Measurements from ENCODE around the gene SCGB1C1.
"Not testable (repeated sequence)": the region's sequence is repeated elsewhere in the genome, so short reads cannot be mapped to it uniquely, and the experiment has no call there.

The SCGB1C1 gene

DNA sequence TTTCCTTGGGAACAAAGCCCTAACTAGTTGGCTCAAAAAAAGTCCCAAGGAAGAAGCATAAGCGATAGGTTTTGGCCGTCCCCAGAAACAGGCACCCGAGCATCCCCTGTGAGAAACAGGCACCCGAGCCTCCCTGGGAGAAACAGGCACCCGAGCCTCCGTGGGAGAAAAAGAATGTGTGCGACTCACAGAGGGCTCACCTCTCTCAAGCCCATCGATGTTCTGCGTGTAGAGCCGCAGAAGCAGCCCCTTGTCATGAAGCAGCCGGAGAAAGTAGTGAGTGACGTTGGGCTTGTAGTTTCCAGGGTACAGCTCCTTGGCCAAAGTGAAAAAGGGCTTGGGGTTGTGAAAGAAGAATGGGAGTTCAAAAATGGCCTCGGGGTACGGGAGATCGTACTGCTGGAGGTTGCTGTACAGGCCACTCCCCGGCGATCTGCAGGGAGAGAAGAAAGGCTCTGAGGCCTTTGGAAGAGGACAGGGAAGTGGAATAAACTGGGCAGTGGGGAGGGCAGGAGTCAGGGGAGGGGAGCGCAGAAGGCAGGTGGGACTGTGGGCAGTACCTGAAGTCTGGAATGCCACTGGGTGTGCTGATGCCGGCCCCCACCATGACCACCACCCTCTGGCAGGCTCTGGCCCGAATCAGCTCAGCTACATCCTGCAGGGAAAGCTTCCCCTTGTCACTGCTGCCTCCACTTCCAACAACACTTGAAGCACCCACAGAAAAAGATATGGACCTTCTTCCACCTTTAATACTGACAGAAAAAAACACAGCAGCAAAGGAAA, 40.1 kb downstream of the SCGB1C1 start:
- peaks cover 25% of the 10 kb centered on the region for H3K36me3 ChIP-seq (ENCODE audit: insufficient read depth, insufficient read length, low read length)
- DNase-seq (ENCODE audit: low read depth, low spot score): no peak
- no peaks in the 10 kb centered on the region for H3K27me3 ChIP-seq (ENCODE audit: insufficient read depth, insufficient read length)
- TF ChIP-seq ZNF274 (IDR thresholded peaks at IDR 0.05; ENCODE audit: low read depth, low read length): no peak
- no peak for TF ChIP-seq SUZ12 (IDR thresholded peaks at IDR 0.05; ENCODE audit: extremely low read depth, insufficient read depth, insufficient read length)
- TF ChIP-seq YY1 (IDR thresholded peaks at IDR 0.05; ENCODE audit: insufficient read depth, insufficient read length): no peak
- peaks cover 6% of the 10 kb centered on the region for H3K4me1 ChIP-seq (ENCODE audit: insufficient read depth, insufficient read length)
- H3K9me3 ChIP-seq (ENCODE audit: insufficient read depth, low read length): no peaks in the 10 kb centered on the region
- peak overlapping the region; percentile 64 for H3K9ac ChIP-seq (ENCODE audit: insufficient read length, low read depth)
- no peak overlapping the region for H3K4me3 ChIP-seq (ENCODE audit: insufficient read length, low read depth)

DNA sequence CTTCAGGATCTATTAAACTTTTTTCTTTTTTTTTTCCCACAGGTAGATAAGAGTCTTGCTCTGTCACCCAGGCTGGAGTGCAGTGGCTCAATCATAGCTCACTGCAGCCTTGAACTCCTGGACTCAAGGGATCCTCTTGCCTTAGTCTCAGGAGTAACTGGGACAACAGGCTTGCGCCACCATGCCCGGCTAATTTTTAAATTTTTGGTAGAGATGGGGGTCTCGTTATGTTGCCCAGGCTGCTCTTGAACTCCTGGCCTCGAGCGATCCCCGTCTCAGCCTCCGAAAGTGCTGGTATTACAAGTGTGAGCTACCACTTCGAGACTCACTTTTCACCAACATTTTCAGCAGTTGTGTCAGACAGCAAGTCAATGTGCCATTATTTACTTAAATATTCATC, 42.3 kb downstream of the SCGB1C1 start:
- Histone ChIP-seq H3K9me3 (ENCODE audit: insufficient read depth, low read length) (no peaks in the 10 kb centered on the region), H3K4me1 (ENCODE audit: insufficient read depth, insufficient read length) (peaks cover 6% of the 10 kb centered on the region), H3K27me3 (ENCODE audit: insufficient read depth, insufficient read length) (no peaks in the 10 kb centered on the region), H3K4me3 (ENCODE audit: insufficient read length, low read depth) (peak overlapping the region; percentile 94), H3K36me3 (ENCODE audit: insufficient read depth, insufficient read length, low read length) (peaks cover 46% of the 10 kb centered on the region), H3K9ac (ENCODE audit: insufficient read length, low read depth) (peak overlapping the region; percentile 96)
- TF ChIP-seq YY1 (IDR thresholded peaks at IDR 0.05; ENCODE audit: insufficient read depth, insufficient read length) (no peak), ZNF274 (IDR thresholded peaks at IDR 0.05; ENCODE audit: low read depth, low read length) (no peak), SUZ12 (IDR thresholded peaks at IDR 0.05; ENCODE audit: extremely low read depth, insufficient read depth, insufficient read length) (no peak)
- DNase-seq (ENCODE audit: low read depth, low spot score): no peak

DNA sequence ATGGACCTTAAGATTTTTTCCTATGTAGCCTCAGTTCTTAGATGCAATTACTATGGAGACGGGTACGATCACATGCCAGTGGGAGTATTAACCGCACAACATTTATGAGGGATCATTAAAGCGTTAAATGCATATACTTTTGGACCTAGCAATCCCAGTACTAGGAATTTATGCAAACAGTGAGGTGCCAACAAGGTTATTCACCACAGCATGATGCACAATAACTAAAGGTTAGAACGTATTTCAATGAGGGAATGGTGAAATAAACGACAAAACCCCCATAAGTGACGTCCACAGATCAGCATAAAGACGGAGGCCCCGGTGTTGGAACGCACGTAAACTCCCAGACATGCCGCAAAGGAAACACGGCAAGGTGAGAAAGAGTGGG, 42.7 kb downstream of the SCGB1C1 start:
- H3K9me3 ChIP-seq (ENCODE audit: insufficient read depth, low read length): no peaks in the 10 kb centered on the region
- no peak for DNase-seq (ENCODE audit: low read depth, low spot score)
- TF ChIP-seq SUZ12 (IDR thresholded peaks at IDR 0.05; ENCODE audit: extremely low read depth, insufficient read depth, insufficient read length) (no peak), ZNF274 (IDR thresholded peaks at IDR 0.05; ENCODE audit: low read depth, low read length) (no peak), YY1 (IDR thresholded peaks at IDR 0.05; ENCODE audit: insufficient read depth, insufficient read length) (no peak)
- H3K9ac ChIP-seq (ENCODE audit: insufficient read length, low read depth): peak overlapping the region; percentile 96
- peaks cover 6% of the 10 kb centered on the region for H3K4me1 ChIP-seq (ENCODE audit: insufficient read depth, insufficient read length)
- H3K36me3 ChIP-seq (ENCODE audit: insufficient read depth, insufficient read length, low read length): peaks cover 46% of the 10 kb centered on the region
- no peaks in the 10 kb centered on the region for H3K27me3 ChIP-seq (ENCODE audit: insufficient read depth, insufficient read length)
- H3K4me3 ChIP-seq (ENCODE audit: insufficient read length, low read depth): peak overlapping the region; percentile 94

DNA sequence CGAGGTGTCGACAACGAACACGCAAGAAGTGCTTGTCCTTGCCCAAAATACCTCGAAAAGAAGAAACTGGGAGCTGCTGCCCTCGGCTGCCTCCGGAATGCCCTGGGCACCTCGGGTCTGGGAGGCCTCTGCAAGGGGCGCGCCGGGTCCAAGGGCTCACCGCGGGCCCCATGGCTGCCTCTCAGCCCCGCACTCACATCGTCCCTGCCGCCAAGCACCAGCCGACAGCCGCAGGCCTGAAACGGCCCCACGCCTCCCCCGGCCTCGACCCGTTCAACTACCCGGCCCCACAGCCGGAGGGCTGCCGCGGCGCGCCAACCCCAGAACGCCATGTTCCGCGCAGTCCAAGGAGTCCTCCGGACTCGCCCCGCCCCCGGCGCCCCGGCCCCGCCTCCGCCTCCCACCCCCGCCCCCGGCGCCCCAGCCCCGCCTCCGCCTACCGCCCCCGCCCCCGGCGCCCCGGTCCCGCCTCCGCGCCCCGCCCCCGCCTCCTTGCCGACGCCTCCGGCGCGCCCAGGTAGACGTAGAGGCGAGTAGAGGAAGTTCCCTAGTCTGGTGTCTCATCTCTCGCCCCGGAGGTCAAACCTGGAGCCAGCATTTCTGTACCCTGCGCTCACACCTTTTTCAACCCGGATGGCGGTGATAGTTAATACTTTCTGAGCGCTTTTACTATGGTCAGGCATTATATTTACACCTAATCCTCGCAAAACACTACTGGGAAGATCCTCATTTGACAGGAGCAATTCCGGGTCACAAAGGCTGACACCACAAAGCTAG, 43.3 kb downstream of the SCGB1C1 start, which contains the start of gene SIRT3:
Gene SIRT3, minus strand, starts transcription at position 346 of the 777 bp plus-strand sequence. Its CDS starts 14 bp downstream, at position 332.
- peak; percentile 71 for DNase-seq (ENCODE audit: low read depth, low spot score)
- peaks cover 6% of the 10 kb centered on the region for H3K4me1 ChIP-seq (ENCODE audit: insufficient read depth, insufficient read length)
- no peaks in the 10 kb centered on the region for H3K9me3 ChIP-seq (ENCODE audit: insufficient read depth, low read length)
- TF ChIP-seq SUZ12 (IDR thresholded peaks at IDR 0.05; ENCODE audit: extremely low read depth, insufficient read depth, insufficient read length) (no peak), YY1 (IDR thresholded peaks at IDR 0.05; ENCODE audit: insufficient read depth, insufficient read length) (no peak)
- H3K9ac ChIP-seq (ENCODE audit: insufficient read length, low read depth): peak within 1 kb of the TSS; percentile 96
- H3K27me3 ChIP-seq (ENCODE audit: insufficient read depth, insufficient read length): no peaks in the 10 kb centered on the region
- peak within 1 kb of the TSS; percentile 94 for H3K4me3 ChIP-seq (ENCODE audit: insufficient read length, low read depth)
- peaks cover 50% of the 10 kb centered on the region for H3K36me3 ChIP-seq (ENCODE audit: insufficient read depth, insufficient read length, low read length)

DNA sequence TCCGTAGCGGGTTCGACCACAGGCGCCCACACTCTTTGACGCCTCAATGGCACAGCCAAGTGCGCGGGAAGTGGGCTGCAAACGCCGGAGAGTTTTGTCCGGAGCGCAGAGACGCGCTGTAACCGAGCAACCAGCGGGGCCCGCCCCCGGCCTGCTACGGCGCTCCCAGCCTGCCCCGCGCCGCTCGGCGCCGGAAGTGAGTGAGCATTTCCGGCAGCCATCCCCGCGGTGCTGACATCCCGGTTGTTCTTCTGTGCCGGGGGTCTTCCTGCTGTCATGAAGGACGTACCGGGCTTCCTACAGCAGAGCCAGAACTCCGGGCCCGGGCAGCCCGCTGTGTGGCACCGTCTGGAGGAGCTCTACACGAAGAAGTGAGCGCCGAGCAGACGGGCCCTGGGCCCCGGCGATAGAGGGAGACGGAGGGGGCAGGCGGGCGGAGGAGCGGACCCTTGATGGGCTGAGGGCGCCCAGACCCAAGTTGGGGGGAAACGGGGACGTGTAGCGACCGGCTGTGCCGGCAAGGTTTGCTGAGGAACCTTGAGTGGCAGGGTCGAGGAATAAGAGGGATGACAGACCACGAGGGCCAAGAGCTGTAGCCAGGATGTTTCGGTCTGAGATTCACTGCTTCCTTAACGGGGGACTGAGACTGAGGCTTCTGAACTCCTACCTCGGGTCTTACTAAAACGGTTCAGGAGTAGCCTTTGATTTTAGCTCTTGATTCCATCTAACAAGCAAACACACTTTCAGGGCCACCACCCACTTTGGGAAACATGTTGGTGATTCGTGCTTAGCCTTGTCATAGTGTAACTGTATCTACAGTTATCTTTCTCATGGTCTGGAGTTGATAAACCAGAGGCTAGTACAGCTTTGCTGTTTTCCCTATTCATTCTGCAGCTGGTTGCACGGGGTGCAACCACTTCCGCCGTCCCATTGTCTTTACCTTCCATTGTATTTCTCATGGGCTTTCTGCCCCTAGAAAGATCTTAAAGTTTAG, 44.2 kb downstream of the SCGB1C1 start, which contains the start of gene PSMD13:
Gene PSMD13, plus strand, starts transcription at position 203 of the 994 bp plus-strand sequence. Its CDS starts 74 bp downstream, at position 277.
- Histone ChIP-seq H3K4me1 (ENCODE audit: insufficient read depth, insufficient read length) (peaks cover 6% of the 10 kb centered on the region), H3K9me3 (ENCODE audit: insufficient read depth, low read length) (no peaks in the 10 kb centered on the region), H3K36me3 (ENCODE audit: insufficient read depth, insufficient read length, low read length) (peaks cover 54% of the 10 kb centered on the region), H3K9ac (ENCODE audit: insufficient read length, low read depth) (peak within 1 kb of the TSS; percentile 96), H3K27me3 (ENCODE audit: insufficient read depth, insufficient read length) (no peaks in the 10 kb centered on the region), H3K4me3 (ENCODE audit: insufficient read length, low read depth) (peak within 1 kb of the TSS; percentile 94)
- TF ChIP-seq YY1 (IDR thresholded peaks at IDR 0.05; ENCODE audit: insufficient read depth, insufficient read length): no peak
- no peak for TF ChIP-seq ZNF274 (IDR thresholded peaks at IDR 0.05; ENCODE audit: low read depth, low read length)
- TF ChIP-seq SUZ12 (IDR thresholded peaks at IDR 0.05; ENCODE audit: extremely low read depth, insufficient read depth, insufficient read length): no peak
- DNase-seq (ENCODE audit: low read depth, low spot score): peak; percentile 63

GRCh38 chr11:238346-238745, 45.5 kb downstream of the SCGB1C1 start:
- H3K9ac ChIP-seq (ENCODE audit: insufficient read length, low read depth); DNase-seq (ENCODE audit: low read depth, low spot score); H3K9me3 ChIP-seq (ENCODE audit: insufficient read depth, low read length); H3K27me3 ChIP-seq (ENCODE audit: insufficient read depth, insufficient read length); H3K4me3 ChIP-seq (ENCODE audit: insufficient read length, low read depth); H3K4me1 ChIP-seq (ENCODE audit: insufficient read depth, insufficient read length): not testable (repeated sequence)
- peaks cover 57% of the 10 kb centered on the region for H3K36me3 ChIP-seq (ENCODE audit: insufficient read depth, insufficient read length, low read length)

Measured in NT2/D1 (cell line).